Smooth muscle cell (in vitro differentiated cells): Measurements from ENCODE around the gene TPRG1L. TPM values are rescaled to one million over a fixed set of nuclear protein-coding genes. Genes with fewer than 3 reads are reported as not detected.

Experiments
- DNase-seq: peaks from one replicate; lab custom pipeline; 2025; ENCODE audit not compliant: unreplicated experiment; lab: John Stamatoyannopoulos, UW
- H2AFZ ChIP-seq: fragments of 200-600 bp; sonication (generic); 2 replicates; pipeline ENCODE4 v1.6.0; 2016; ENCODE audit warnings: antibody characterized with exemption, low read depth, mild to moderate bottlenecking
- H3F3A ChIP-seq: fragments of 200-600 bp; sonication (generic); 2 replicates; pipeline ENCODE4 v1.6.0; 2017; ENCODE audit warnings: antibody characterized with exemption, low read depth
- H3K27ac ChIP-seq: fragments of 200-600 bp; sonication (generic); 2 replicates; pipeline ENCODE4 v1.5.1; 2016; ENCODE audit warnings: low read depth, mild to moderate bottlenecking
- H3K27me3 ChIP-seq: fragments of 200-600 bp; sonication (generic); 2 replicates; pipeline ENCODE4 v1.6.1; 2016; ENCODE audit warnings: low read depth, mild to moderate bottlenecking
- H3K36me3 ChIP-seq: fragments of 200-600 bp; sonication (generic); 2 replicates; pipeline ENCODE4 v1.5.1; 2016; ENCODE audit warnings: low read depth
- H3K4me1 ChIP-seq: fragments of 200-600 bp; sonication (generic); 2 replicates; pipeline ENCODE4 v1.5.1; 2016; ENCODE audit warnings: low read depth
- H3K4me2 ChIP-seq: fragments of 200-600 bp; sonication (generic); 2 replicates; pipeline ENCODE4 v1.6.0; 2016; ENCODE audit warnings: mild to moderate bottlenecking
- H3K4me3 ChIP-seq: fragments of 200-600 bp; sonication (generic); 2 replicates; pipeline ENCODE4 v1.5.1; 2016; ENCODE audit warnings: mild to moderate bottlenecking
- H3K79me2 ChIP-seq: fragments of 200-600 bp; sonication (generic); 2 replicates; pipeline ENCODE4 v1.6.0; 2016; ENCODE audit warnings: low read depth, mild to moderate bottlenecking
- H3K9ac ChIP-seq: fragments of 200-600 bp; sonication (generic); 2 replicates; pipeline ENCODE4 v1.6.0; 2016; ENCODE audit warnings: low read depth
- H3K9me3 ChIP-seq: fragments of 200-600 bp; sonication (generic); replicated peaks from 2 replicates; pipeline ENCODE4 v1.5.1; 2016; ENCODE audit warnings: low read depth
- H4K20me1 ChIP-seq: fragments of 200-600 bp; sonication (generic); 2 replicates; pipeline ENCODE4 v1.6.0; 2016; ENCODE audit warnings: low read depth
- CTCF ChIP-seq: fragments of 200-600 bp; sonication (generic); IDR thresholded peaks from 2 replicates; pipeline ENCODE4 v1.5.1; 2017; ENCODE audit warnings: borderline replicate concordance, mild to moderate bottlenecking, antibody characterized with exemption; ENCODE audit not compliant: insufficient read depth, poor library complexity, severe bottlenecking
- WGBS: methylation state at CpG from one replicate; pipeline ENCODE4 v1.1.7; 2016; ENCODE audit warnings: low lambda C conversion rate; 5-methylcytosine and 5-hydroxymethylcytosine counted together
- polyA plus RNA-seq: library from polyadenylated mRNA; unstranded; fragments of >200 nt; fragmentation: Nextera tagmentation; extraction: Ambion mirVana; gene quantifications from 2 replicates; pipeline ENCODE4 v1.2.1, GENCODE V29; 2016
- total RNA-seq: library from RNA; depleted of rRNA; stranded (reverse); fragments of >200 nt; gene quantifications from 2 replicates; pipeline ENCODE4 v1.2.3, GENCODE V29; 2014

The TPRG1L gene
- total and polyA plus RNA-seq, 2 experiments from 2014 or later = 20.7 to 35.0 TPM

DNA sequence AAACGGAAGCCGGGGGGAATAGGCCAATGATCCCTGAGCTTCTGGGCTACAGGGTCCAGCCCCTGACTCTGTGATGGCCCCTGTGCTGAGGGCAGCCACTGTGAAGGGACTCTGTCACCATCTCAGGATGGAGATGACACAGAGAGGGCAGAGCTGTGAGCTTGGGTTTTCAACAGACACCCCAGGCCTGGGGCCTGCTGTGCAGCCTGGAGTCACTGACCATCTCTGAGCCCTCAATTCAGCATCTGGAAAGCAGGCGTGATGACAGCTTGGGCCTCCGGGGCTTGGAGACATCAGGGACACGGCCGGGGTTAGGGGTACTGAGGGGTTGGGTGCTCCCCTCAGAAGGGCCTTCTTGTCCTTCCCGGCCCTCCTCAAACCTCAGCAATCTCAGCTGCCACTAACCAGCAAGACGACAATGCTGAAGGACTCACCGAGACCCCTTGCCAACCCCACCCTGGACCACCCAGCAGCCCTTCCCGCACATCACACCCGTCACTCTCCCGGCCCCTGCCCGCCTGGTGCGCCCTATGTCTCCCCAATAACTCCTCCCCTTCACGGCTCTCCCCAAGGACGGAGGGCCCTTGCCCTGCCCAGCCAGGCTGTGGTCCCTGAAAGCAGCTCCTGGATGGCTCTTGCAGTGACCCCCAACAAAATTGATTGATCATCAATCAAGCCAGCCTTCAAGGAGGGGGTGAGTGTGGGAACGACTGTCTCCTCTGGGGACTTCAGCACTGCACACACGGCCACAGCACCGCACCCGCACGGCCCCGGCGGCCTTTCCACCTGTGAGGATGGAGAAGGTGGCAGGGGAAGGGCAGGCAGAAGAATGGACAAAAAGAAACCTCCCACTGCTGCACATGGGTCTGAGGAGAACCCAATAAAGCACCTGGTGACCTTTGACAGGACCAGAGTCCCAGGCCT is 17.8 kb upstream of the TPRG1L start:
- 92% methylated on average over 19 of the region's 23 CpGs for WGBS
- H3K4me3 ChIP-seq = no peak overlapping the region
- no peak overlapping the region for H3K4me2 ChIP-seq
- no peak overlapping the region for H2AFZ ChIP-seq
- DNase-seq = no peak
- H3K27me3 ChIP-seq = peaks cover 16% of the 10 kb centered on the region
- H3K4me1 ChIP-seq = peaks cover 15% of the 10 kb centered on the region
- no peaks in the 10 kb centered on the region for H3K36me3 ChIP-seq
- no peak overlapping the region for H3K27ac ChIP-seq
- peaks cover under 1% of the 10 kb centered on the region for H3F3A ChIP-seq
- no peak overlapping the region for H3K9ac ChIP-seq
- H4K20me1 ChIP-seq = no peaks in the 10 kb centered on the region
- no peak for TF ChIP-seq CTCF
- no peaks in the 10 kb centered on the region for H3K9me3 ChIP-seq
- H3K79me2 ChIP-seq = no peaks in the 10 kb centered on the region

DNA sequence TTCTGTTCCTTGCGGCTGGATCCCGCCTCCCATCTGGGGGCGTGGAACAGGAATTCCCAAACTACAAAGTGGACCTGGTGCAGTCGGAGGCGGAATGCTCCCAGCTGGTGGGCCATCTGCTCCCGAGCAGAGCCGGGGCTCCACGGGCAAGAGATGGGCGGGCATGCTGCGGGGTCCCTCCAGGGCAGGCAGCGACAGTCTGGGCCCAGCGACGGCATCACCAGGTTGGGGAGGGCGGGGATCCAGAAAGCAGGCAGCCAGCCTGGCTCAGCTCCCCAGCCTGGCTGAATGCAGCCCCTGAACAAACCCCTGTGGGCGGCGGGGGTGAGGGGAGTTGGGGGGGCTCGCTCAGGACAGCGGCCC is 17.1 kb upstream of the TPRG1L start:
- Histone ChIP-seq H3K9ac (no peak overlapping the region), H3K4me3 (no peak overlapping the region), H3K4me2 (no peak overlapping the region), H3F3A (peaks cover 5% of the 10 kb centered on the region), H2AFZ (no peak overlapping the region), H3K36me3 (no peaks in the 10 kb centered on the region), H3K4me1 (peaks cover 15% of the 10 kb centered on the region), H4K20me1 (no peaks in the 10 kb centered on the region), H3K9me3 (no peaks in the 10 kb centered on the region), H3K27me3 (peaks cover 17% of the 10 kb centered on the region), H3K27ac (no peak overlapping the region), H3K79me2 (no peaks in the 10 kb centered on the region)
- TF ChIP-seq CTCF = no peak
- 92% methylated on average over 15 of the region's 18 CpGs for WGBS
- DNase-seq = no peak

DNA sequence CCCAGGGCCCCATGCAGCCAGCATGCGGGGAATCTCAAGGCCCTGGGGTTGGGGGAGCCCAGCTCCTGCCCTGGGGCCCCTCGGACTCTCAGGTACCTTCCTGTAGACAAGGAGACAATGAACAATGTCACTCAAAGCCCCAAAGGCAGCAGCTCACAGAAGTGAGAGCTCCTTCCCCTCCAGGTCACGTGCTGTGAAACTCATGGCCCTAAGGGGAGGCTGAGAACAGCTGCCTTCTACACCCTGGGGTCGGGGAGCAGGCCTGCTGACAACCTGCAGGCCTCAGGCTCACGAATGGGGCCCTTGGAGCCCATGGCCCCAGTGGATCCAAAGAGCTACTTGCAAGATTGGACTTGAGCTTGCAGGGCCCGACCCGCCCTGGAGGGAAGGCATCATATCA is 16.7 kb upstream of the TPRG1L start:
- H3K27me3 ChIP-seq = peaks cover 17% of the 10 kb centered on the region

More for the DNA sequence above, 16.7 kb upstream of the TPRG1L start:
- no peak for DNase-seq
- Histone ChIP-seq H3K36me3 (no peaks in the 10 kb centered on the region), H2AFZ (no peak overlapping the region), H3K4me3 (no peak overlapping the region), H3K4me1 (peaks cover 16% of the 10 kb centered on the region), H3K79me2 (no peaks in the 10 kb centered on the region), H3K4me2 (no peak overlapping the region), H3K27ac (no peak overlapping the region), H4K20me1 (no peaks in the 10 kb centered on the region), H3F3A (peaks cover 5% of the 10 kb centered on the region), H3K9me3 (no peaks in the 10 kb centered on the region), H3K9ac (no peak overlapping the region)
- WGBS = 86% methylated on average over 7 of the region's 7 CpGs
- no peak for TF ChIP-seq CTCF
